ENCODE measurements around the gene IARS1. TPM values are rescaled to one million over a fixed set of nuclear protein-coding genes. Genes with fewer than 3 reads are reported as not detected.

The IARS1 gene
- total and polyA plus RNA-seq, 2 of the 13 experiments (the other 11 are each of a cell fraction or from before 2014, with no cell fraction given) = 55.9 to 185 TPM

GRCh38 chr9:92332577-92333281, 39.2 kb upstream of the IARS1 start (continued):
- TF ChIP-seq, protein P1, sequence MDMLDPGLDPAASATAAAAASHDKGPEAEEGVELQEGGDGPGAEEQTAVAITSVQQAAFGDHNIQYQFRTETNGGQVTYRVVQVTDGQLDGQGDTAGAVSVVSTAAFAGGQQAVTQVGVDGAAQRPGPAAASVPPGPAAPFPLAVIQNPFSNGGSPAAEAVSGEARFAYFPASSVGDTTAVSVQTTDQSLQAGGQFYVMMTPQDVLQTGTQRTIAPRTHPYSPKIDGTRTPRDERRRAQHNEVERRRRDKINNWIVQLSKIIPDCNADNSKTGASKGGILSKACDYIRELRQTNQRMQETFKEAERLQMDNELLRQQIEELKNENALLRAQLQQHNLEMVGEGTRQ (IDR thresholded peaks at IDR 0.05; ENCODE audit: low read depth, low read length) = no peak
- TF ChIP-seq, protein P1 (CRISPR knock-in tag; IDR thresholded peaks at IDR 0.05; ENCODE audit: borderline replicate concordance) = no peak
- no peak for TF ChIP-seq ZNF234 (CRISPR knock-in tag; conservative IDR thresholded peaks at IDR 0.05)
- TF ChIP-seq KDM3A (CRISPR knock-in tag; IDR thresholded peaks at IDR 0.05; ENCODE audit: low read depth) = no peak
- no peak for TF ChIP-seq BCL6 (CRISPR knock-in tag; IDR thresholded peaks at IDR 0.05)
- TF ChIP-seq ZNF333 (CRISPR knock-in tag; IDR thresholded peaks at IDR 0.05; ENCODE audit: borderline replicate concordance) = no peak
- TF ChIP-seq ZNF746 (CRISPR knock-in tag; IDR thresholded peaks at IDR 0.05) = no peak
- TF ChIP-seq MLX (CRISPR knock-in tag; IDR thresholded peaks at IDR 0.05) = no peak
- TF ChIP-seq, protein P2, sequence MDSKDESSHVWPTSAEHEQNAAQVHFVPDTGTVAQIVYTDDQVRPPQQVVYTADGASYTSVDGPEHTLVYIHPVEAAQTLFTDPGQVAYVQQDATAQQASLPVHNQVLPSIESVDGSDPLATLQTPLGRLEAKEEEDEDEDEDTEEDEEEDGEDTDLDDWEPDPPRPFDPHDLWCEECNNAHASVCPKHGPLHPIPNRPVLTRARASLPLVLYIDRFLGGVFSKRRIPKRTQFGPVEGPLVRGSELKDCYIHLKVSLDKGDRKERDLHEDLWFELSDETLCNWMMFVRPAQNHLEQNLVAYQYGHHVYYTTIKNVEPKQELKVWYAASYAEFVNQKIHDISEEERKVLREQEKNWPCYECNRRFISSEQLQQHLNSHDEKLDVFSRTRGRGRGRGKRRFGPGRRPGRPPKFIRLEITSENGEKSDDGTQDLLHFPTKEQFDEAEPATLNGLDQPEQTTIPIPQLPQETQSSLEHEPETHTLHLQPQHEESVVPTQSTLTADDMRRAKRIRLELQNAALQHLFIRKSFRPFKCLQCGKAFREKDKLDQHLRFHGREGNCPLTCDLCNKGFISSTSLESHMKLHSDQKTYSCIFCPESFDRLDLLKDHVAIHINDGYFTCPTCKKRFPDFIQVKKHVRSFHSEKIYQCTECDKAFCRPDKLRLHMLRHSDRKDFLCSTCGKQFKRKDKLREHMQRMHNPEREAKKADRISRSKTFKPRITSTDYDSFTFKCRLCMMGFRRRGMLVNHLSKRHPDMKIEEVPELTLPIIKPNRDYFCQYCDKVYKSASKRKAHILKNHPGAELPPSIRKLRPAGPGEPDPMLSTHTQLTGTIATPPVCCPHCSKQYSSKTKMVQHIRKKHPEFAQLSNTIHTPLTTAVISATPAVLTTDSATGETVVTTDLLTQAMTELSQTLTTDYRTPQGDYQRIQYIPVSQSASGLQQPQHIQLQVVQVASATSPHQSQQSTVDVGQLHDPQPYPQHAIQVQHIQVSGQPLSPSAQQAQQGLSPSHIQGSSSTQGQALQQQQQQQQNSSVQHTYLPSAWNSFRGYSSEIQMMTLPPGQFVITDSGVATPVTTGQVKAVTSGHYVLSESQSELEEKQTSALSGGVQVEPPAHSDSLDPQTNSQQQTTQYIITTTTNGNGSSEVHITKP (CRISPR knock-in tag; IDR thresholded peaks at IDR 0.05; ENCODE audit: low read depth) = no peak
- no peak for TF ChIP-seq ZNF260 (CRISPR knock-in tag; IDR thresholded peaks at IDR 0.05; ENCODE audit: borderline replicate concordance, low read depth)
- no peak for TF ChIP-seq SMAD9 (CRISPR knock-in tag; IDR thresholded peaks at IDR 0.05)
